ENCODE data around the gene SYNGR1. TPM values are rescaled to one million over a fixed set of nuclear protein-coding genes. Genes with fewer than 3 reads are reported as not detected.
A peak's percentile ranks its signal among the peaks of the same experiment; 100 is the strongest.

SYNGR1 gene
- polyA plus RNA-seq, 2 of the 4 experiments (the other 2 are of a cell fraction), result 6.7 to 14.5 TPM

DNA sequence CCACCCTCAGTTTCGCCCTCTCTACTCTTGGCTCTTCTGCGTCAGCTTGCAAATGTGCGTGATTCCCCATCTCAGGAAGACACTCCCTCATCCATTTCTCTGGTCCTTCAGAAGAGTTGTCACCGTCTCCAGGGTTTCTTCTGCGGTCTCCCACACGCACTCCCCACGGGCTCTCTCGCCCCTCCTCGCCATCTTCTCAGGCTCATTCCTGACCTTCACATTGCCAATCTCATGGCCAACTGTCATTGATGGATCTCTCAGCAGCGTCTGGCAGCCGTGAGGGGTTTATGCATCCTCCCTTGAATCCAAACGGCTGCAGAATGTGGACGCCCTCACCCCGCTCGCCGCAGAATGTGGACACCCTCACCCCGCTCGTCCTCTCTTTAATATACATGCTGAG is 10.5 kb downstream of the SYNGR1 start:
- CTCF ChIA-PET, result no interaction called here

GRCh38 chr22:39360674-39361413 is 11.1 kb downstream of the SYNGR1 start:
- Histone ChIP-seq H3K4me2 (no peak overlapping the region), H3K27ac (peak overlapping the region in 1 of 2 experiments; percentile 37; a peak in 1 of 6 replicates), H3K9me3 (no peaks in the 10 kb centered on the region), H3K4me3 (no peak overlapping the region), H3K4me1 (no peaks in the 10 kb centered on the region)
- FAIRE-seq (no peak), DNase-seq (ENCODE audit: low read depth in 1 of 2, low spot score in 1 of 2) (peak in 1 of 2 experiments; percentile 29), ATAC-seq (peak in 1 of 2 experiments; percentile 31; a peak in 3 of 6 replicates)
- ChIA-PET POLR2A (interaction anchor here (0.7 kb wide), 1 partner anchor 155 kb away, joined by 6 read pairs; no protein-coding TSS in a partner anchor), CTCF (interaction anchor here (0.6 kb wide), 1 partner anchor 11 kb away, joined by 3 read pairs; no protein-coding TSS in a partner anchor)
- 73% methylated on average over 14 of the region's 14 CpGs for WGBS (ENCODE audit: missing lambda C conversion rate)
- TF ChIP-seq TFCP2L1 (CRISPR knock-in tag; IDR thresholded peaks at IDR 0.05) (no peak), MAZ (IDR thresholded peaks at IDR 0.05; ENCODE audit: borderline replicate concordance, low read depth, low read length) (no peak), ZSCAN20 (CRISPR knock-in tag; IDR thresholded peaks at IDR 0.05) (no peak), EHMT2 (IDR thresholded peaks at IDR 0.05; ENCODE audit: low read depth) (no peak), ZFP36 (IDR thresholded peaks at IDR 0.05; ENCODE audit: borderline replicate concordance, partially characterized antibody) (no peak), ESRRA (IDR thresholded peaks at IDR 0.05; ENCODE audit: borderline replicate concordance, low read length) (no peak), NPAS2 (CRISPR knock-in tag; IDR thresholded peaks at IDR 0.05; ENCODE audit: borderline replicate concordance) (no peak)
- TF ChIP-seq, protein P1, sequence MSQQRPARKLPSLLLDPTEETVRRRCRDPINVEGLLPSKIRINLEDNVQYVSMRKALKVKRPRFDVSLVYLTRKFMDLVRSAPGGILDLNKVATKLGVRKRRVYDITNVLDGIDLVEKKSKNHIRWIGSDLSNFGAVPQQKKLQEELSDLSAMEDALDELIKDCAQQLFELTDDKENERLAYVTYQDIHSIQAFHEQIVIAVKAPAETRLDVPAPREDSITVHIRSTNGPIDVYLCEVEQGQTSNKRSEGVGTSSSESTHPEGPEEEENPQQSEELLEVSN (IDR thresholded peaks at IDR 0.05; ENCODE audit: borderline replicate concordance, low read depth), result no peak
- TF ChIP-seq, protein P2, sequence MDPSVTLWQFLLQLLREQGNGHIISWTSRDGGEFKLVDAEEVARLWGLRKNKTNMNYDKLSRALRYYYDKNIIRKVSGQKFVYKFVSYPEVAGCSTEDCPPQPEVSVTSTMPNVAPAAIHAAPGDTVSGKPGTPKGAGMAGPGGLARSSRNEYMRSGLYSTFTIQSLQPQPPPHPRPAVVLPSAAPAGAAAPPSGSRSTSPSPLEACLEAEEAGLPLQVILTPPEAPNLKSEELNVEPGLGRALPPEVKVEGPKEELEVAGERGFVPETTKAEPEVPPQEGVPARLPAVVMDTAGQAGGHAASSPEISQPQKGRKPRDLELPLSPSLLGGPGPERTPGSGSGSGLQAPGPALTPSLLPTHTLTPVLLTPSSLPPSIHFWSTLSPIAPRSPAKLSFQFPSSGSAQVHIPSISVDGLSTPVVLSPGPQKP (IDR thresholded peaks at IDR 0.05; ENCODE audit: low read depth, low read length), result no peak

More for the DNA sequence above, 10.5 kb downstream of the SYNGR1 start:
- no peak overlapping the region for H3K4me2 ChIP-seq
- no peak for TF ChIP-seq EP300 (IDR thresholded peaks at IDR 0.05)
- no peaks in the 10 kb centered on the region for H3K9me3 ChIP-seq
- POLR2A ChIA-PET, result no interaction called here
- FAIRE-seq (no peak), DNase-seq (ENCODE audit: low read depth in 1 of 2, low spot score in 1 of 2) (no peak), ATAC-seq (no peak)
- no peak overlapping the region for H3K27ac ChIP-seq
- H3K4me1 ChIP-seq, result no peaks in the 10 kb centered on the region
- WGBS (ENCODE audit: missing lambda C conversion rate), result 89% methylated on average over 18 of the region's 18 CpGs
- H3K4me3 ChIP-seq, result no peak overlapping the region

GRCh38 chr22:39361496-39361895 is 11.7 kb downstream of the SYNGR1 start:
- no peak for DNase-seq (ENCODE audit: low read depth in 1 of 2, low spot score in 1 of 2)
- no peak for FAIRE-seq
- ATAC-seq, result no peak
- ChIA-PET POLR2A (no interaction called here), CTCF (no interaction called here)
- Histone ChIP-seq H3K4me3 (no peak overlapping the region), H3K27ac (no peak overlapping the region), H3K9me3 (no peaks in the 10 kb centered on the region), H3K4me1 (no peaks in the 10 kb centered on the region), H3K4me2 (no peak overlapping the region)
- 72% methylated on average over 7 of the region's 7 CpGs for WGBS (ENCODE audit: missing lambda C conversion rate)
- TF ChIP-seq HDAC2 (IDR thresholded peaks at IDR 0.05), result no peak

GRCh38 chr22:39362271-39362670 is 12.5 kb downstream of the SYNGR1 start:
- WGBS (ENCODE audit: missing lambda C conversion rate), result 100% methylated on average over 4 of the region's 11 CpGs
- TF ChIP-seq BHLHE40 (IDR thresholded peaks at IDR 0.05; ENCODE audit: low read depth, low read length), result no peak
- no peak for TF ChIP-seq MAFK (IDR thresholded peaks at IDR 0.05; ENCODE audit: partially characterized antibody)
- TF ChIP-seq CBX8 (IDR thresholded peaks at IDR 0.05), result no peak
- no peak for TF ChIP-seq TP53 (CRISPR knock-in tag; IDR thresholded peaks at IDR 0.05)
- TF ChIP-seq EP300 (IDR thresholded peaks at IDR 0.05), result no peak
- no peak for TF ChIP-seq ZSCAN20 (CRISPR knock-in tag; IDR thresholded peaks at IDR 0.05)
- TF ChIP-seq HES2 (IDR thresholded peaks at IDR 0.05), result no peak
- no peak for TF ChIP-seq HOXA7 (CRISPR knock-in tag; IDR thresholded peaks at IDR 0.05)
- TF ChIP-seq FOSB (CRISPR knock-in tag; IDR thresholded peaks at IDR 0.05), result no peak
- no peak for TF ChIP-seq TFCP2L1 (CRISPR knock-in tag; IDR thresholded peaks at IDR 0.05)
- TF ChIP-seq POLR2A (IDR thresholded peaks at IDR 0.05; ENCODE audit: low read length), result no peak
- TF ChIP-seq MAZ (IDR thresholded peaks at IDR 0.05; ENCODE audit: borderline replicate concordance, low read depth, low read length), result no peak
- no peak for TF ChIP-seq FOXS1 (CRISPR knock-in tag; IDR thresholded peaks at IDR 0.05)
- ChIA-PET CTCF (no interaction called here), POLR2A (no interaction called here)
- no peak for ATAC-seq
- no peaks in the 10 kb centered on the region for H3K4me1 ChIP-seq
- DNase-seq (ENCODE audit: low read depth in 1 of 2, low spot score in 1 of 2), result no peak
- H3K27ac ChIP-seq, result no peak overlapping the region
- no peak overlapping the region for H3K4me3 ChIP-seq
- FAIRE-seq, result no peak
- H3K4me2 ChIP-seq, result no peak overlapping the region
- no peaks in the 10 kb centered on the region for H3K9me3 ChIP-seq

Data from A549 (cell line).